Measurements from ENCODE around the gene CD63.

- TF ChIP-seq CTCF (IDR thresholded peaks at IDR 0.05 in 8 of 11, conservative IDR thresholded peaks at IDR 0.05 in 3 of 11) (no peak), POLR2AphosphoS5 (IDR thresholded peaks at IDR 0.05) (no peak)
Measured at GRCh38 chr12:55682087-55682796, 46.6 kb downstream of the CD63 start.

Data from spleen (tissue), 7 donors.